Activated CD8-positive, alpha-beta memory T cell treated with anti-CD3 and anti-CD28 coated beads, Interleukin-2, amount 50 U/mL, for 24 hours (primary cell): ENCODE data around the gene ETS1.
"Not testable (repeated sequence)": the region's sequence is repeated elsewhere in the genome, so short reads cannot be mapped to it uniquely, and the experiment has no call there.

Source experiments
- DNase-seq: peaks from one replicate; pipeline ENCODE4 v3.0.0-alpha.2; 2020; ENCODE audit errors: extremely low read depth

The ETS1 gene

DNA sequence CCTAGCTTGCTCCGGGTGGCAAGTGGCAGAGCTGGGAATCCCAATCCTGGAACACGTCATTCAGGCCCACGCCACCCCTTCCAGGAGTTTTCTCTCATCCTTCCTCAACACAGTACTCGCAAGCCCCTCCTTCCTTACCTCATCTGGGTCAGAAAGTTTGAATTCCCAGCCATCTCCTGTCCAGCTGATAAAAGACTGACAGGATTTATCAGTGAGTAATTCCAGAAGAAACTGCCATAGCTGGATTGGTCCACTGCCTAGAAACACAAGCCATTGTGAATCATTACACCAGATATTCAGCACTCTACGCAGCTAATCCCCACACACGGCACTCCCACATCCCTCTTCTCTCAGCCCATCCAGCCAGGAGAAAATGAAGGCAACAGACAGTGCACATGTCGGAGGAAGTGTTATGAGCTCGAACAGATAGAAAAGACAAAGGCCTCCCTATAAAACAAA, 124.0 kb downstream of the ETS1 start:
- DNase-seq = no peak

- no peak for DNase-seq
These were observed 124.4 kb downstream of the ETS1 start for GRCh38 chr11:128462922-128463321.

DNA sequence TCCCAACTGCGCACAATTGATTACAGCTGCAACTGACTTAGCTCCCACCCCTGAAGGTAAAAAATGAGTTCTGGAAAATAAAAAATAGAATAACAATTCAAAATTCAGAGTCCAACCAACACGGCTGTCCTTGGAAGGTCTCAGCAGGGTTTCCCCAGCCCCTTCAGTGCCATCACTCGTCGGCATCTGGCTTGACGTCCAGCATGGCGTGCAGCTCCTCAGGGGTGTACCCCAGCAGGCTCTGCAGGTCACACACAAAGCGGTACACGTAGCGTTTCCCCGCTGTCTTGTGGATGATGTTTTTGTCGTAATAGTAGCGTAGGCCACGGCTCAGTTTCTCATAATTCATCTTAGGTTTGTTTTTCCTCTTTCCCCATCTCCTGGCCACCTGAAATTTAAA, 125.2 kb downstream of the ETS1 start:
- DNase-seq = no peak

- no peak for DNase-seq
These were observed 129.0 kb downstream of the ETS1 start for GRCh38 chr11:128458321-128458720.

DNA sequence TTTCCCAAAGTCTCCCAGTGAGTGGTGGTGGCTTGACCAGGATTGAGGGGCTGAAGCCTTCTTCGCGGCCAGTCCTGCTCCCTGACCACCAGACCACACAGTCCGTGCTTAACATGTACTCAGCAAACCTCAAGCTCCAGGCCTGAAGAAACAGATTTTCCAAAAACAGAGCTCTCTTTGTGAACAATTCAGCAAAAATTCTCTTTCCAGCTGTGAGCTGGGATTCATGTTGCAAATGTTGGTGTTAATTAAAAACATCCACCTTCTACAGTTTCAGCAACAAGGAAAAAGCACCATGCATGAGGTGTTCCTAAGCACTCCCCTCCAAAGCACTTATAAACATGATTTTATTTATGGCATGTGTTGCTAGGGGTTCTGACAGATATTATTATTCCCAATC, 129.5 kb downstream of the ETS1 start:
- DNase-seq = no peak

DNA sequence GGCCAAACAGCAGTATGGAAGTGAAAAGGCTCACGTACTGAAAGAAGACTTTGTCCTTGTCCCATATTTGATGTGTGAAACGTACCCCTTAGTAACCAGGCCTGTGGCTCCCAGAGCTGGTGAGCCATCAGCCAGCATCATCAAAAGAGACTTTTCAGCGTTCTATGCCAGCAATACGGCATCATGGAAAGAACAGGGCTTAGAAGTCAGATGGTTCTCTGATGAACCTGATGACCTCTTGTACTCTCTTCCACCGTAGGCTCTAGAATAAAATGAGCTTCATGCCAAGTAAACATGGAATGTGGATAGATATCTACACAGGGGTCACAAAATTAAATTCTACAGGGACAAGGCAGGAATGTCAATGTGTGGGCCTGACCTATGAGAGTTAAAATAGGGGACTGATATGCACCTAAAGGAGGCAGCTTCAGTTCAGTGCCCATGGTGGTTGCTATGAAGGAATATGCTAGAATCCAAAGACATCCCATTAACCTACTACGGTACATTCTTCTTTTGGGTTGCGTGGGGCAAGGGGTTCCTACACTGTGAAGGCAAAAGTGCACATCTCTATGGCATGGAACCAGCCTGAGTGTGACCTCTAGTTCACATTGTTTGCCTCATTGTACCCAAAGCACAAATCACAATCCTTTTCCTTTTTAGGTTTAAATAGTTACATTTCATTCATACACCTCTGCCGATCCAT, 130.6 kb downstream of the ETS1 start:
- DNase-seq = no peak

GRCh38 chr11:128455766-128456165, 131.6 kb downstream of the ETS1 start:
- no peak for DNase-seq

DNA sequence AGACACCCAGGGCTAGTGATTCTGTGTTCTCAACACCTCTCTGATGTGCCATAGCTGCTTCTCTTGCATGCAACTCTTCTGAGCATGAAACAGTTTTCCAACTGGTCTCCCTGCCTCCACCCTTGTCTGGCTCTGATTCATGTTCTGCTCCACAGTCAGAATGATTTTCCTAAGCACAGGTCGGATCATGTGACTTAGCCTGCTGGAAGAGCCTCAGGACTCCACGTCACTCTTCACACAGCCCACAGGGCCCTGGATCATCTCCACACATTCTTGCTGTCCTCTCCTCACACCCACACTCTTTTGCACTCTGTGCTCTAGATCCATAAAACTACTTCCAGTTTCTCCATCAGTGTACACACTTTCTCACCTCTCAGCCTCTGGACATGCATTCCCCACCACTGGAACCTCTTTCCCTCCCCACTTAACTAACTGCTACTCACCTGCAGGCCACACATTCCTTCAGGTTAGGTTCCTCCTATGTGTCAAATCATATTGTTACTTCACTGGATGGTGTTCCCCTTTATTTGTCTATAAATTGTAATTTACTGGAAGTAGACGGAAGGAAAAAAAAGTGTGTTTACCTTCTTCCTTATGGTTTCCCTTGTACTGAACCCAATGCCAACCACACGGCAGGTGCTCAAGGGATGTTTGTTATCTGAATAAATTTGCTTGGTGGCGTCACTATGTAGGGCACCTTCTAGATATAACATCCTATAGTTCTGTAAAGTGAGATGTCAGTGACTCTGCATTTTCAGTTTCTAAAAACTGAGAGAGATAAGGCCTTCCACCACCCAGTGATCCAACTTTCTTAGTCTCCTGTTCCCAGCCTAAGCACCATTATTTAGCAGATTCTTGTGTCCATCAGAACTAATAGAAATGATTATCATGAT, 133.7 kb downstream of the ETS1 start:
- DNase-seq = no peak

DNA sequence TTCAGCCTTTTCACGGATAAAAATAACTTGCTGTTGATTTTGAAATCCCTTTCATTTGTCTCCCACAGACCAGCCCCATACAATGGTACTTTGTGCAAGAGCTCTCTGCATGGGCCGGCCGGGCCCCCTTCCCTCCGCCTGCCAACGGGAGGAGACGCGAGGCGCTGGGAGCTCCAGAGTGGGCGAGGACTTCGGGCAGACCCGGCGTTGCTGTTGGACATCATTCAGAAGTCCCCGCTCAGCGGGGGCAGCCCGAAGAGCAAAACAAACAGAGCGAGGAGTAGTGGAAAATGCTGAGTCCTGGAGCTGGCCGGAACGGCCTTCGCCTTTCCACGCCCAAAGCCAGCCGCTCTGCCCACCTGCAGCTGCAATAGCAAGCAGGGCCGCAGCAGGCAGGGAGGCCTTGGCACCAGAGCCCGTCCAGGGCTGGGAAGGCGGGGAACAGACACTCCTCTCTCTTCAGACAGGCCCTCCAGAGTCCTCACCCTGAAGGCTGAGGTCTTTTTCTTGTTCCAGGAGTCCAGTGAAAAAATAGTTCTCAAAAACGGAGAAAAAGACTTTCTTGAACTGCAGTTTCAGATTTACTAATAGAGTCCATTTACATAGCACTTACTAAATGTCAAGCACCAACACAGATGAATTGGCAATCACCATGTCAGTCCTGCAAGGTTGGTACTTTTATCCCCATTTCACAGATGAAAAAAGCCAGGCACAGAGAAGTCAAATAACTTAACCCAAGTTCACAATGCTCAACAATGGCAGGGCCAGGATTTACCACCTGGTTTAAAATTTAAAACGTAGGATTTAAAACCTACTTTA, 135.5 kb downstream of the ETS1 start:
- DNase-seq = no peak

- DNase-seq = no peak
These were observed 136.3 kb downstream of the ETS1 start for GRCh38 chr11:128450882-128451651.

- DNase-seq = not testable (repeated sequence)
These were observed 136.9 kb downstream of the ETS1 start for GRCh38 chr11:128450425-128450824.

DNA sequence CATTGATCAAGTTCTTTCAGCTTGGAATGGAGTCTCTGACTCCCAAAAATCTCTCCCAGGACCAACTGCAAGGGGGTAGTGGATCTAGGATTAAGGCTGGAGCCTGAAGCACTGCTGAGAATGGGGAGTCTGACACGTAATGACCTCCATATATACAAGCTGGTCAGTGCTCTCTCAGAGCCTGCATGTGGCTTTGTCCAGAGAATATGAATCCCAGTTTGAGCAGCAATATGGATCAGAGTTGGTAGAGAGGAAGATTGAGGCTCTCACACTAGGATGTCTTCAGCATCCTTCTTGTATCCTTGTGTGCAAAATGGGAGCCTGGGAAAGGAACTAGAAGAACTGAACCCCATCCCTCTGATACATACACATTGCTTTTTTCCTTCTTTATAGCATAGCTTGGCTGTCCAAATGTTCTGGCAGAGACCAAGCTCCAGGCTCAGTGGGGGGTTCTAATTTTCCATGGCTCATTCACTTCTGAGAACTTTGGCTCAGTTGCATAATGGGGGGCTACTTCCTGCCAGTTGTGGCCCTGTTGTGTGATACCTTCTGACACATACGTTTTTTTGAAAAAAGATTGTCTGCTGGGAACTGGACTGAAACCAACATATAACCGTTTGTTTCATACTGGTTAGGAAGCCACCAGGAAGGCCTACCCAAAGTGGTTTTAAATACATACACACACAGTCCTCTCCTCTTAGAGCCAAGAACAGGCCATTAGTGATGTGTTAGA, 138.2 kb downstream of the ETS1 start:
- no peak for DNase-seq

GRCh38 chr11:128448200-128448886, 139.0 kb downstream of the ETS1 start:
- no peak for DNase-seq

- DNase-seq = no peak
These were observed 140.1 kb downstream of the ETS1 start for GRCh38 chr11:128447233-128447632.

DNA sequence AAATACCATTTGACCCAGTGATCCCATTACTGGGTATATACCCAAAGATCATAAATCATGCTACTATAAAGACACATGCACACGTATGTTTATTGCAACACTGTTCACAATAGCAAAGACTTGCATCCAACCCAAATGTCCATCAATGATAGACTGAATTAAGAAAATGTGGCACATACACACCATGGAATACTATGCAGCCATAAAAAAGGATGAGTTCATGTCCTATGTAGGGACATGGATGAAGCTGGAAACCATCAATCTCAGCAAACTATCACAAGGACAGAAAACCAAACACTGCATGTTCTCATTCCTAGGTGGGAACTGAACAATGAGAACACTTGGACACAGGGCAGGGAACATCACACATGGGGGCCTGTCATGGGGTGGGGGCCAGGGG, 141.4 kb downstream of the ETS1 start:
- DNase-seq = not testable (repeated sequence)

GRCh38 chr11:128437136-128437535, 150.2 kb downstream of the ETS1 start:
- no peak for DNase-seq

DNA sequence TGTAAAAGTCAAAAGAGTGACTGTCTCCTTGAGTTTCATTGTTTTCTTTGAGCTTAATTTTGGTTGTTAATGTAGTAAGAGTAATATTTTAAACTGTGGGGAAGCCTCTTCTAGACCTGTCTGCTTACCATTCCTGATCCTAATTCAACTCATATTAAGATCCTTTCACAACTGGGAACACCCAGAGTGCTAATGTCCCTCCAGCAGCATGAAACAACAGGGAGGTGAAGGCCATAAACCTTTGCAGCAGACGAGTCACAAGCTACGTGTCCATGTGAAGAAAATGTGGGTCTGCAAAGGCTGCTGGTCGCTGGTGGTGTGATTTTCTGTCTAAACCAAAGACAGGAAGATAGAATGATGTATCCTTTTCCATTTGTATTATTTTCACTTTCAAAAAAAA, 152.5 kb downstream of the ETS1 start:
- no peak for DNase-seq

- DNase-seq = no peak
These were observed 152.9 kb downstream of the ETS1 start for GRCh38 chr11:128434411-128434810.

- no peak for DNase-seq
These were observed 154.4 kb downstream of the ETS1 start for GRCh38 chr11:128432926-128433325.

- no peak for DNase-seq
These were observed 155.4 kb downstream of the ETS1 start for GRCh38 chr11:128431931-128432330.
